Endodermal cell (in vitro differentiated cells): Measurements from ENCODE around the gene GMNN. TPM values are rescaled to one million over a fixed set of nuclear protein-coding genes. Genes with fewer than 3 reads are reported as not detected.

ENCODE experiments used
- DNase-seq: peaks from one replicate; pipeline ENCODE4 v3.0.0-alpha.2; 2017
- H3K27ac ChIP-seq: 2 replicates; pipeline ENCODE4 v1.5.1; 2013; ENCODE audit warnings: mild to moderate bottlenecking, low read depth, low read length, moderate library complexity
- H3K27me3 ChIP-seq: 2 replicates; pipeline ENCODE4 v1.6.1; 2013; ENCODE audit warnings: mild to moderate bottlenecking, low read length, moderate library complexity; ENCODE audit not compliant: insufficient read depth, control insufficient read depth, poor library complexity, severe bottlenecking
- H3K36me3 ChIP-seq: 2 replicates; pipeline ENCODE4 v1.7.0; 2013; ENCODE audit warnings: mild to moderate bottlenecking, low read length, moderate library complexity; ENCODE audit not compliant: control insufficient read depth, insufficient read depth
- H3K4me1 ChIP-seq: one replicate; pipeline ENCODE4 v1.7.0; 2013; ENCODE audit warnings: low read length; ENCODE audit not compliant: control insufficient read depth, insufficient read depth
- H3K4me3 ChIP-seq: 2 replicates; pipeline ENCODE4 v1.5.1; 2013; ENCODE audit warnings: mild to moderate bottlenecking, low read length, moderate library complexity
- H3K9ac ChIP-seq: 2 replicates; pipeline ENCODE4 v1.6.1; 2013; ENCODE audit warnings: mild to moderate bottlenecking, low read length, moderate library complexity; ENCODE audit not compliant: poor library complexity, severe bottlenecking; ENCODE audit errors: extremely low read depth
- H3K9me3 ChIP-seq: 2 replicates; pipeline ENCODE4 v1.6.1; 2013; ENCODE audit warnings: mild to moderate bottlenecking, low read length, moderate library complexity; ENCODE audit not compliant: control insufficient read depth
- H3K27ac Mint-ChIP-seq: 2 replicates; pipeline ENCODE4 v1.8.0; 2020; ENCODE audit warnings: mixed read lengths
- H3K27me3 Mint-ChIP-seq: 2 replicates; pipeline ENCODE4 v1.8.0; 2021; ENCODE audit warnings: mild to moderate bottlenecking, mixed read lengths; ENCODE audit not compliant: insufficient read depth
- H3K36me3 Mint-ChIP-seq: 2 replicates; pipeline ENCODE4 v1.8.0; 2020; ENCODE audit warnings: low read depth, mixed read lengths
- H3K4me1 Mint-ChIP-seq: 2 replicates; pipeline ENCODE4 v1.8.0; 2020; ENCODE audit warnings: mixed read lengths
- H3K4me3 Mint-ChIP-seq: 2 replicates; pipeline ENCODE4 v1.8.0; 2020; ENCODE audit warnings: mild to moderate bottlenecking, moderate library complexity, mixed read lengths
- H3K9me3 Mint-ChIP-seq: 2 replicates; pipeline ENCODE4 v1.8.0; 2020; ENCODE audit warnings: mild to moderate bottlenecking, mixed read lengths
- CTCF ChIP-seq: fragments of 200-600 bp; sonication (generic); conservative IDR thresholded peaks from 2 replicates; pipeline ENCODE4 v1.5.0; 2021; ENCODE audit warnings: antibody characterized with exemption, mild to moderate bottlenecking
- WGBS, 2 experiments: methylation state at CpG; one replicate each; pipeline versions ENCODE4 v1.1.5 to v1.1.7; 2013; ENCODE audit warnings: missing lambda C conversion rate in 2 of 2, mixed read lengths in 1 of 2; ENCODE audit not compliant: insufficient coverage in 1 of 2, insufficient read length in 1 of 2; 5-methylcytosine and 5-hydroxymethylcytosine counted together
- total RNA-seq, 2 donors: library from RNA; stranded (reverse); fragmentation: NEBNext Ultra II Directional in 1 of 2; extraction: Animal tissue kit (Norgen Biotek cat#: 25700) in 1 of 2; gene quantifications; 2 replicates in 1 of 2; 3 replicates in 1 of 2; pipeline ENCODE4 v1.2.1, GENCODE V29; 2021

The GMNN gene
- total RNA-seq, 2 donors from 2014 or later: 64.9 to 79.7 TPM

GRCh38 chr6:24795106-24795505 is 20.4 kb downstream of the GMNN start:
- H3K4me1 ChIP-seq: no peaks in the 10 kb centered on the region
- WGBS, 2 experiments: 91% methylated on average over 2 of the region's 2 CpGs; no CpG with 5 or more reads in 1 of the 2 experiments
- Mint-ChIP-seq H3K4me3 (no peak overlapping the region), H3K36me3 (no peaks in the 10 kb centered on the region), H3K27ac (no peak overlapping the region), H3K27me3 (no peaks in the 10 kb centered on the region), H3K9me3 (no peaks in the 10 kb centered on the region), H3K4me1 (peaks cover 10% of the 10 kb centered on the region)
- H3K27me3 ChIP-seq: no peaks in the 10 kb centered on the region
- H3K9ac ChIP-seq: no peak overlapping the region
- H3K9me3 ChIP-seq: no peaks in the 10 kb centered on the region
- H3K36me3 ChIP-seq: no peaks in the 10 kb centered on the region
- H3K27ac ChIP-seq: no peak overlapping the region
- DNase-seq: no peak
- no peak for TF ChIP-seq CTCF
- H3K4me3 ChIP-seq: no peak overlapping the region

GRCh38 chr6:24796616-24797290 is 22.0 kb downstream of the GMNN start:
- peaks cover 7% of the 10 kb centered on the region for H3K4me1 Mint-ChIP-seq
- no peak for TF ChIP-seq CTCF
- no peak overlapping the region for H3K4me3 Mint-ChIP-seq
- no peaks in the 10 kb centered on the region for H3K27me3 ChIP-seq
- no peak overlapping the region for H3K27ac ChIP-seq
- no peak overlapping the region for H3K27ac Mint-ChIP-seq
- no peaks in the 10 kb centered on the region for H3K36me3 ChIP-seq
- no peaks in the 10 kb centered on the region for H3K9me3 ChIP-seq
- 91 to 96% methylated on average over 5 to 6 of the region's 6 CpGs for WGBS, 2 experiments
- H3K36me3 Mint-ChIP-seq: no peaks in the 10 kb centered on the region
- H3K4me3 ChIP-seq: no peak overlapping the region
- no peak for DNase-seq
- H3K4me1 ChIP-seq: no peaks in the 10 kb centered on the region
- H3K9me3 Mint-ChIP-seq: no peaks in the 10 kb centered on the region
- H3K9ac ChIP-seq: no peak overlapping the region
- no peaks in the 10 kb centered on the region for H3K27me3 Mint-ChIP-seq

GRCh38 chr6:24797596-24798216 is 23.0 kb downstream of the GMNN start:
- Histone ChIP-seq H3K27me3 (no peaks in the 10 kb centered on the region), H3K9ac (no peak overlapping the region), H3K4me3 (no peak overlapping the region), H3K36me3 (no peaks in the 10 kb centered on the region), H3K4me1 (no peaks in the 10 kb centered on the region), H3K27ac (no peak overlapping the region), H3K9me3 (no peaks in the 10 kb centered on the region)
- Mint-ChIP-seq H3K9me3 (no peaks in the 10 kb centered on the region), H3K4me1 (peaks cover 13% of the 10 kb centered on the region), H3K27ac (no peak overlapping the region), H3K27me3 (no peaks in the 10 kb centered on the region), H3K36me3 (no peaks in the 10 kb centered on the region), H3K4me3 (no peak overlapping the region)
- WGBS, 2 experiments: 77 to 93% methylated on average over 1 to 6 of the region's 6 CpGs
- TF ChIP-seq CTCF: no peak
- no peak for DNase-seq
